K562 (cell line): ENCODE results near the gene ST14. TPM values are rescaled to one million over a fixed set of nuclear protein-coding genes. Genes with fewer than 3 reads are reported as not detected.
A peak's percentile ranks its signal among the peaks of the same experiment; 100 is the strongest.

Source experiments
- ATAC-seq: fragments of 200-7000 bp; cut with Tn5 transposase; 3 replicates; pipeline ENCODE4 v1.9.1; 2020; ENCODE audit warnings: moderate library complexity
- BruUV-seq: library from RNA; stranded (reverse); fragments of 400-500 nt; replicated peaks from 2 replicates; lab custom pipeline; 2021; lab: Mats Ljungman, UMichigan
- CTCF ChIA-PET: fragments of 300-600 bp; formaldehyde crosslinking; extraction: SDS; loops from one replicate; lab custom pipeline; 2021; ENCODE audit warnings: low intra/inter-chr PET ratio; lab: Yijun Ruan, JAX
- POLR2A ChIA-PET: fragments of 300-600, 350-650 bp; sonication (Branson Sonifier 250); formaldehyde crosslinking; extraction: SDS; loops from one replicate; lab custom pipeline; 2021; ENCODE audit warnings: antibody characterized with exemption, inconsistent platforms; lab: Yijun Ruan, JAX
- DNase-seq, 4 experiments: peaks; one replicate each; pipeline versions ENCODE4 v3.0.0 to v3.0.0-alpha.2; 2011 to 2018; ENCODE audit warnings: low spot score in 3 of 4, mixed read lengths in 3 of 4; ENCODE audit errors: extremely low read depth in 1 of 4
- FAIRE-seq: peaks from 2 replicates; lab custom pipeline; 2011; peaks lifted over from hg19 to GRCh38; lab: Jason Lieb, UNC
- H2AFZ ChIP-seq: 2 replicates; pipeline ENCODE4 v1.6.0; 2011; ENCODE audit warnings: low read depth, low read length, control low read depth, inconsistent platforms
- H3K27ac ChIP-seq: fragments of 200-600 bp; 3 replicates; pipeline ENCODE4 v1.8.0; 2011; ENCODE audit warnings: low read depth, mild to moderate bottlenecking, control low read depth, inconsistent platforms, low read length, moderate library complexity, mixed read lengths; ENCODE audit errors: extremely low read depth
- H3K27me3 ChIP-seq, 2 experiments: fragments of 300-600 bp in 1 of 2; 2 replicates in 1 of 2; 3 replicates in 1 of 2; pipeline versions ENCODE4 v1.6.0 to v1.8.0; 2011; ENCODE audit warnings: inconsistent platforms in 2 of 2, low read length in 2 of 2, mild to moderate bottlenecking in 1 of 2, mixed read lengths in 1 of 2, moderate library complexity in 1 of 2; ENCODE audit not compliant: control insufficient read depth in 2 of 2, insufficient read depth in 2 of 2
- H3K36me3 ChIP-seq: fragments of 300-600 bp; 3 replicates; pipeline ENCODE4 v1.8.0; 2011; ENCODE audit warnings: mild to moderate bottlenecking, low read length, inconsistent platforms; ENCODE audit not compliant: control insufficient read depth, insufficient read depth
- H3K4me1 ChIP-seq, 2 experiments: fragments of 200-600 bp in 1 of 2; replicated peaks in 1 of 2; 2 replicates in 1 of 2; 3 replicates in 1 of 2; pipeline versions ENCODE4 v1.5.1 to v1.8.0; 2011; ENCODE audit warnings: inconsistent platforms in 2 of 2, low read length in 2 of 2, mild to moderate bottlenecking in 1 of 2, mixed read lengths in 1 of 2, moderate library complexity in 1 of 2; ENCODE audit not compliant: control insufficient read depth in 2 of 2, insufficient read depth in 2 of 2
- H3K4me2 ChIP-seq: 2 replicates; pipeline ENCODE4 v1.6.1; 2011; ENCODE audit warnings: low read length, control low read depth, inconsistent platforms, mixed read lengths; ENCODE audit not compliant: insufficient read depth
- H3K4me3 ChIP-seq: fragments of 200-600 bp; sonication (generic), shearing (Covaris generic); 2 replicates; pipeline ENCODE4 v1.5.1; 2016; ENCODE audit warnings: control low read depth, inconsistent platforms
- H3K79me2 ChIP-seq: fragments of 200-600 bp; 3 replicates; pipeline ENCODE4 v1.8.0; 2011; ENCODE audit warnings: low read length, inconsistent platforms; ENCODE audit not compliant: control insufficient read depth, insufficient read depth
- H3K9ac ChIP-seq, 2 experiments: 2 replicates each; pipeline versions ENCODE4 v1.6.0 to v1.6.1; 2011; ENCODE audit warnings: low read depth in 2 of 2, low read length in 2 of 2, control low read depth in 1 of 2, inconsistent platforms in 1 of 2, mild to moderate bottlenecking in 1 of 2, mixed read lengths in 1 of 2; ENCODE audit not compliant: insufficient read depth in 1 of 2
- H3K9me1 ChIP-seq: one replicate; pipeline ENCODE4 v1.6.0; 2011; ENCODE audit warnings: inconsistent platforms, mild to moderate bottlenecking, low read length, moderate library complexity; ENCODE audit not compliant: control insufficient read depth, insufficient read depth
- H3K9me3 ChIP-seq: replicated peaks from 2 replicates; pipeline ENCODE4 v1.5.1; 2011; ENCODE audit warnings: low read depth, low read length, inconsistent platforms; ENCODE audit not compliant: control insufficient read depth, insufficient read depth
- H4K20me1 ChIP-seq: replicated peaks from 2 replicates; pipeline ENCODE4 v1.6.1; 2011; ENCODE audit warnings: low read length, inconsistent platforms, mixed read lengths; ENCODE audit not compliant: control insufficient read depth, insufficient read depth
- NFIC ChIP-seq: fragments of 450-650 bp; IDR thresholded peaks from 2 replicates; pipeline ENCODE4 v1.6.1; 2017; ENCODE audit warnings: mild to moderate bottlenecking, inconsistent platforms
- NFIX ChIP-seq: fragments of 250-450 bp; sonication (Bioruptor Pico); IDR thresholded peaks from 2 replicates; pipeline ENCODE4 v1.4.0; 2020; ENCODE audit warnings: low read depth, mild to moderate bottlenecking, moderate library complexity
- WGBS: fragments of 100-300 bp; shearing (Covaris generic); methylation state at CpG from one replicate; pipeline ENCODE4 v1.1.6; 2016; ENCODE audit warnings: low coverage, mixed read lengths; ENCODE audit not compliant: insufficient coverage; ENCODE audit errors: missing lambda C conversion rate; 5-methylcytosine and 5-hydroxymethylcytosine counted together
- in situ Hi-C: fragments of 300-500 bp; cut with MboI; formaldehyde crosslinking; loops from 4 replicates; pipeline ENCODE4 v1.15.0; 2018; ENCODE audit warnings: inconsistent platforms, mixed read lengths
- intact Hi-C: fragments of 100-400 bp; cut with micrococcal nuclease; formaldehyde crosslinking; loops from 2 replicates; pipeline ENCODE4 v1.14.2; 2022
- polyA plus RNA-seq, 8 experiments: library from polyadenylated mRNA; depleted of rRNA in 4 of 8; stranded (reverse) in 5 of 8; unstranded in 3 of 8; fragments of >200 nt; fragmentation: Nextera tagmentation in 2 of 8; fragmentation: Illumina TruSeq in 1 of 8; extraction: Ambion mirVana in 2 of 8; extraction: Trizol in 1 of 8; gene quantifications; 2 replicates each; pipeline versions ENCODE4 v1.2.1 to v1.2.3, GENCODE V29; 2011 to 2014; ENCODE audit warnings: inconsistent platforms in 1 of 8, missing spikeins in 1 of 8
- total RNA-seq, 7 experiments: library from RNA; depleted of rRNA in 6 of 7; stranded (reverse); fragments of >200 nt in 6 of 7; fragmentation: Illumina TruSeq in 2 of 7; extraction: Trizol in 2 of 7; gene quantifications; 2 replicates each; pipeline versions ENCODE4 v1.2.1 to v1.2.3, GENCODE V29; 2011 to 2021; ENCODE audit warnings: low replicate concordance in 1 of 7
- TF ChIP-seq, protein P1 (sequence below): fragments of 250-450 bp; sonication (Bioruptor Pico); IDR thresholded peaks from 2 replicates; pipeline ENCODE4 v1.5.0; 2021

The ST14 gene
- total and polyA plus RNA-seq, 9 of the 15 experiments (the other 6 are each of a cell fraction or from before 2014, with no cell fraction given) = 0.08 to 0.20 TPM; not detected in 7

DNA sequence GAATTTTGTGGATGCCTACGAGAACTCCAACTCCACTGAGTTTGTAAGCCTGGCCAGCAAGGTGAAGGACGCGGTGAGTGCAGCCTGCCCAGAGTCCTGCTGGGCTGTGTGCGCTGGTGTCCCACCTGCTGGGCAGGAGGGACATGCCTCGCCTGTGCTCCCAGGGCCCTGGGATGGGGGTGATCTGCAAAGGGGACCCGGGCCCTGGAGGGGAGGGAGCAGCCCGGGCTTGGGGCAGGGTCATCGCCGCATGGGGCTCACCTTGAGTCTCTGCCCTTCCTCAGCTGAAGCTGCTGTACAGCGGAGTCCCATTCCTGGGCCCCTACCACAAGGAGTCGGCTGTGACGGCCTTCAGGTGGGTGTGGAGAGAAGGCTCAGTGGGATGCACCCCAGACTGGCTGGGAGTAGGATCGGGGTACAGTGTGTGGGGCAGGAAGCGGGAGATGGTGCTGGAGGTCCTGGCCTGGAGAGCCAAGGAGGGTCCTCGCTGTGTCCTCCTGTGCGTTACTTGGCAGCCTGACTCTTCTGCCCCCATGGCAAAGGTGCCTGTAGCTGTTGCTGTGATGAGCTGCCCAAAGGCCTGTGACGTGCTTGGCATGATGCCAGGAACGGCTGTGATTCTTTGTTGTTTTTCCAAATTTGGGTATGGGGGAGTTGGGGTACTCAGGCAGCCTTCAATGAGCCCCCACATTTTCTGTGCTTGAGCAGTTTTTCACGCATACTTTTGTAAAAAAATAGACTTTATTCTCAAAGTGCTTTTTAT lies 29.2 kb downstream of the ST14 start:
- Histone ChIP-seq H3K9me1 (no peaks in the 10 kb centered on the region), H3K9ac (no peak overlapping the region), H2AFZ (no peak overlapping the region), H3K36me3 (no peaks in the 10 kb centered on the region), H3K79me2 (no peaks in the 10 kb centered on the region), H3K4me2 (no peak overlapping the region), H3K9me3 (no peaks in the 10 kb centered on the region), H3K27ac (no peak overlapping the region), H4K20me1 (no peaks in the 10 kb centered on the region; the same call in none of the 2 replicates), H3K27me3 (peaks cover 40 to 66% of the 10 kb centered on the region in 2 experiments), H3K4me1 (peaks cover 0 to 15% of the 10 kb centered on the region in 2 experiments; a peak in 1 of 5 replicates), H3K4me3 (no peak overlapping the region)
- in situ Hi-C loops (no loop called here), intact Hi-C loops (no loop called here)
- WGBS = 8% methylated on average over 14 of the region's 19 CpGs
- ChIA-PET CTCF (no interaction called here), POLR2A (interaction anchor here (0.6 kb wide), 2 partner anchors 17 to 1529 kb away, joined by 3 read pairs; no protein-coding TSS in a partner anchor)
- TF ChIP-seq NFIC = peak; percentile 89
- TF ChIP-seq, protein P1, sequence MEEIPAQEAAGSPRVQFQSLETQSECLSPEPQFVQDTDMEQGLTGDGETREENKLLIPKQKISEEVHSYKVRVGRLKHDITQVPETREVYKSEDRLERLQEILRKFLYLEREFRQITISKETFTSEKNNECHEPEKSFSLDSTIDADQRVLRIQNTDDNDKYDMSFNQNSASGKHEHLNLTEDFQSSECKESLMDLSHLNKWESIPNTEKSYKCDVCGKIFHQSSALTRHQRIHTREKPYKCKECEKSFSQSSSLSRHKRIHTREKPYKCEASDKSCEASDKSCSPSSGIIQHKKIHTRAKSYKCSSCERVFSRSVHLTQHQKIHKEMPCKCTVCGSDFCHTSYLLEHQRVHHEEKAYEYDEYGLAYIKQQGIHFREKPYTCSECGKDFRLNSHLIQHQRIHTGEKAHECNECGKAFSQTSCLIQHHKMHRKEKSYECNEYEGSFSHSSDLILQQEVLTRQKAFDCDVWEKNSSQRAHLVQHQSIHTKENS (CRISPR knock-in tag) = no peak
- TF ChIP-seq NFIX = peak; percentile 68
- DNase-seq (no peak), FAIRE-seq (no peak), ATAC-seq (no peak; the same call in 2 of the 3 replicates)
- BruUV-seq = no TSS peak
